Stimulated activated effector memory CD8-positive, alpha-beta T cell treated with anti-CD3 and anti-CD28 coated beads, Interleukin-12 subunit alpha, Interleukin-12 subunit beta, amount 100 ng/mL, for 72 hours (primary cell): Measurements from ENCODE around the gene EFCAB6.

Experiments
- ATAC-seq: fragments of 150-1000 bp; cut with Tn5 transposase; 2 replicates; pipeline ENCODE4 v1.10.0; 2021
- DNase-seq, 2 donors: peaks; one replicate each; pipeline ENCODE4 v3.0.0; 2021 to 2022; ENCODE audit warnings: low spot score in 2 of 2
- H3K27ac Mint-ChIP-seq: one replicate; pipeline ENCODE4 v1.8.0; 2022; ENCODE audit warnings: mild to moderate bottlenecking, mixed read lengths
- H3K36me3 Mint-ChIP-seq: one replicate; pipeline ENCODE4 v1.8.0; 2022; ENCODE audit warnings: mild to moderate bottlenecking, mixed read lengths
- H3K4me1 Mint-ChIP-seq: one replicate; pipeline ENCODE4 v1.8.0; 2022; ENCODE audit warnings: mixed read lengths
- H3K4me3 Mint-ChIP-seq: one replicate; pipeline ENCODE4 v1.8.0; 2022; ENCODE audit warnings: mild to moderate bottlenecking, mixed read lengths
- H3K9me3 Mint-ChIP-seq: one replicate; pipeline ENCODE4 v1.8.0; 2022; ENCODE audit warnings: mixed read lengths

Gene EFCAB6

GRCh38 chr22:43625242-43625641 lies 186.9 kb downstream of the EFCAB6 start:
- H3K4me1 Mint-ChIP-seq = no peaks in the 10 kb centered on the region
- no peak overlapping the region for H3K27ac Mint-ChIP-seq
- H3K36me3 Mint-ChIP-seq = no peaks in the 10 kb centered on the region
- no peaks in the 10 kb centered on the region for H3K9me3 Mint-ChIP-seq
- no peak overlapping the region for H3K4me3 Mint-ChIP-seq
- no peak for DNase-seq
- ATAC-seq = no peak

- Mint-ChIP-seq H3K9me3 (peaks cover 2% of the 10 kb centered on the region), H3K4me1 (no peaks in the 10 kb centered on the region), H3K36me3 (no peaks in the 10 kb centered on the region), H3K27ac (no peak overlapping the region), H3K4me3 (no peak overlapping the region)
- no peak for DNase-seq
- no peak for ATAC-seq
Observed at GRCh38 chr22:43624144-43624998, 187.7 kb downstream of the EFCAB6 start.

- ATAC-seq (no peak), DNase-seq (no peak)
- no peaks in the 10 kb centered on the region for H3K36me3 Mint-ChIP-seq
- H3K27ac Mint-ChIP-seq = no peak overlapping the region
- no peaks in the 10 kb centered on the region for H3K4me1 Mint-ChIP-seq
- no peak overlapping the region for H3K4me3 Mint-ChIP-seq
- H3K9me3 Mint-ChIP-seq = peaks cover 4% of the 10 kb centered on the region
Observed at GRCh38 chr22:43622886-43623285, 189.2 kb downstream of the EFCAB6 start.

- H3K9me3 Mint-ChIP-seq = peaks cover 4% of the 10 kb centered on the region
- H3K4me3 Mint-ChIP-seq = no peak overlapping the region
- DNase-seq (no peak), ATAC-seq (no peak)
- no peaks in the 10 kb centered on the region for H3K4me1 Mint-ChIP-seq
- H3K27ac Mint-ChIP-seq = no peak overlapping the region
- no peaks in the 10 kb centered on the region for H3K36me3 Mint-ChIP-seq
Observed at GRCh38 chr22:43620197-43620596, 191.9 kb downstream of the EFCAB6 start.

DNA sequence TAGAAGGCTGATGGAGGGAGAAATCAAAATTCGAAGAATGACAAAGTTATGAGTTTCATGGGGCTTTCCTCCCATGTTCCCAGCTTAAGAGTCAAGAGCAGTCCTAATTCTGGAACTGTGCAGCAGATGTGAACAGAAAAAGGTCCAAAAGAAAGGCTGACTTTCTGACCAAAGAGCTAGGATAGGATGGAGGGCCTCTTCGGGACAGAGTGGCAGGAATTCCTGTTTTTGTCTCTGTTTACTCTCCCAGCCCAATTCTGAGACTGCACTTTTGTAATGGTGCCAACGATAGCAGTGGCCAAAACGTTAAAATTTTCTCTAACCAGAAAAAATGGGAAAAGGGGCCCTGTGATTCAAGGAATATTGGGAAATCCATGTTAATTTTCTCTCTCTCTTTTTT lies 193.6 kb downstream of the EFCAB6 start:
- Mint-ChIP-seq H3K36me3 (no peaks in the 10 kb centered on the region), H3K27ac (no peak overlapping the region), H3K4me3 (no peak overlapping the region), H3K9me3 (peaks cover 4% of the 10 kb centered on the region), H3K4me1 (no peaks in the 10 kb centered on the region)
- DNase-seq = no peak
- ATAC-seq = no peak

DNA sequence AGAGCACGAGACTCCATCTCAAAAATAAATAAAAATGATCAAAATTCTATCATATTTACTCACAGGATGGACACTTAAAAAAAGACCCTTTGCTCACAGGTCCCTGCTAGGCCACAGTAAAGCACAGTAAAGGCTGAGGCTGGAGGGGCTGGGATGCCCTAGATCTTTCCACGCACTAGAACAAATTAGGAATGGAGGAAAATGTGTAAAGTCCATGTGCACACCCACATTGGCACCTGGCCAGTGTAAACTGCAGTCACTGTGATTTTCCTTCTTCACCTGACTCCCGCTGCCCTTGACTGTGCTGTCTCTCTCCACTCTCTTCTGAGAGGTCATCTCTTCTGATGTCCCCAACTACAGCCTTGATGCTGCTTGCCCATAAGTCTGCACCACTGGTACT lies 195.5 kb downstream of the EFCAB6 start:
- no peaks in the 10 kb centered on the region for H3K36me3 Mint-ChIP-seq
- no peaks in the 10 kb centered on the region for H3K4me1 Mint-ChIP-seq
- DNase-seq (peak in 1 of 2 donors; percentile 8), ATAC-seq (no peak)
- no peak overlapping the region for H3K27ac Mint-ChIP-seq
- H3K9me3 Mint-ChIP-seq = peaks cover 4% of the 10 kb centered on the region
- no peak overlapping the region for H3K4me3 Mint-ChIP-seq

DNA sequence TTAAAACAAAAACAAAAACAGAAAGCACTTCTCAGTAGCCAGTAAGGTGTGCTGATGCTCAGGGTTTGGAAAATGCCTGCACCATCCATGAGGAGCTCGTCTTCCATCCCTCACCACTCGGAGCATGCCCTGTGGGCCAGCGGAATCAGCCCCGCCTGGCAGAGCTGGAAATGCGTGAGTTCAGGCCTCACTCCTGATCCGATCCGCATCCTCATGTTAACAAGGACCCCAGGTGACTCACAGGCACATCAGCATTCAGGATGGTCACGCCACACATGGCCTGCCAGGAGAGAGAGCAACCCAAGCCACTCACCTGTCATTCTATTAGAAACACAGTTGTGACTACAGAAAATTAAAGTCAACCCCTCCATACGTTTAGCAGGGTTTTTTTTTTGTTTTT lies 211.8 kb downstream of the EFCAB6 start:
- peaks cover 2% of the 10 kb centered on the region for H3K9me3 Mint-ChIP-seq
- no peak for DNase-seq
- no peaks in the 10 kb centered on the region for H3K36me3 Mint-ChIP-seq
- no peak for ATAC-seq
- H3K4me3 Mint-ChIP-seq = no peak overlapping the region
- H3K27ac Mint-ChIP-seq = no peak overlapping the region
- H3K4me1 Mint-ChIP-seq = no peaks in the 10 kb centered on the region

GRCh38 chr22:43592476-43592875 lies 219.6 kb downstream of the EFCAB6 start:
- Mint-ChIP-seq H3K9me3 (peaks cover 14% of the 10 kb centered on the region), H3K4me1 (no peaks in the 10 kb centered on the region), H3K27ac (no peak overlapping the region), H3K4me3 (no peak overlapping the region), H3K36me3 (no peaks in the 10 kb centered on the region)
- ATAC-seq = no peak
- no peak for DNase-seq

DNA sequence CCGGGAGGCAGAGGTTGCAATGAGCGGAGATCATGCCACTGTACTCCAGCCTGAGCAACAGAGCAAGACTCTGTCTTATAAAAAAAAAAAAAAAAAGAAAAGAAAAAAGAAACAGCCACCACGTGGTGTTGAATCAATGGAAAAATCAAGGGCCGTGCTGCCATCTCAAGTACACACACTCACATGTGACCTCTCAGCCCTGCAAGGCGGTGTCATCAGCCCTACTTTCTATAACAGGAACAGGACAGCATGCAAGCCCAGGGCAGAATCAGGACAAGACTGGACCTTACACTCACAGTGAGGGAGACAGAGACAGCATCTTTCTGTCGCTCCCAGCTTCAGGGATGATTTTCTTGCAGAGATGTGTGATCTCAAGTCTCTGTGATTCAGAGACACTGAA lies 220.7 kb downstream of the EFCAB6 start:
- peaks cover 15% of the 10 kb centered on the region for H3K9me3 Mint-ChIP-seq
- no peak overlapping the region for H3K27ac Mint-ChIP-seq
- no peaks in the 10 kb centered on the region for H3K4me1 Mint-ChIP-seq
- no peak overlapping the region for H3K4me3 Mint-ChIP-seq
- no peak for ATAC-seq
- no peak for DNase-seq
- no peaks in the 10 kb centered on the region for H3K36me3 Mint-ChIP-seq

DNA sequence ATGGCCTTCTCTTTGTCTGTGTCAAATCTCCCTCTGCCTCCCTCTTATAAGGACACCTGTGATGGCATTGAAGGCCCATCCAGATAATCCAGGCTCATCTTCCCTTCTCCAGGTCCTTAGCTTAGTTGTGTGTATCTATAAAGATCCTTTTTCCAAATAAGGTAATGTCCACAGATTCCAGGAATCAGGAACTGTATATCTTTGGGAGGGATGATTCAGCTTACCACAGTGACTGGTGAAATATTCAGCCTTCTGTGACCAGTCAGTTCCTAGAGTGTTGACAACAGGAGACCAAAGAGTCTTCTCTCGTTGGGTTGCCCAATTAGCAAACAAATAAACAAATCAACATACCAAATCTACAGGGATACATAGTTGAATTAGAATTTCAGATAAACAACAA lies 224.5 kb downstream of the EFCAB6 start:
- H3K4me1 Mint-ChIP-seq = no peaks in the 10 kb centered on the region
- no peaks in the 10 kb centered on the region for H3K36me3 Mint-ChIP-seq
- peaks cover 9% of the 10 kb centered on the region for H3K9me3 Mint-ChIP-seq
- DNase-seq = no peak
- no peak for ATAC-seq
- H3K4me3 Mint-ChIP-seq = no peak overlapping the region
- H3K27ac Mint-ChIP-seq = no peak overlapping the region

DNA sequence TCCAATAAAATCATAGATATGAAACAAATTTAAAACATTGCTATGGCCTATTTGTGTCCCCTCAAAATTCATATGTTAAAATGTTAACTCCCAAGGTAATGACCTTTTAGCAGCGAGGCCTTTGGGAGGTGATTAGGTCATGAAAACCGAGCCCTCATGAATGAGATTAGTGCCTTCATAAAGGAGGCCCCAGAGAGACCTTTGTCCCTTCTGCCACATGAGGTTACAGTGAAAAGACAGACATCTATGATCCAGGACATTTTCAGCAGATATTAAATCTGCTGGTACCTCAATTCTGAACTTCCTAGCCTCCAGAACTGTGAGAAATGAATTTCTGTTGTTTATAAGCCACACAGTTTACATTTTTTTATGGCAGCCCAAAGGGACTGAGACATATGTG lies 228.6 kb downstream of the EFCAB6 start:
- H3K27ac Mint-ChIP-seq = no peak overlapping the region
- H3K36me3 Mint-ChIP-seq = no peaks in the 10 kb centered on the region
- peaks cover 9% of the 10 kb centered on the region for H3K9me3 Mint-ChIP-seq
- no peak for DNase-seq
- H3K4me3 Mint-ChIP-seq = no peak overlapping the region
- H3K4me1 Mint-ChIP-seq = no peaks in the 10 kb centered on the region
- no peak for ATAC-seq

GRCh38 chr22:43582394-43582793 lies 229.7 kb downstream of the EFCAB6 start:
- Mint-ChIP-seq H3K4me1 (no peaks in the 10 kb centered on the region), H3K36me3 (no peaks in the 10 kb centered on the region), H3K27ac (no peak overlapping the region), H3K9me3 (peaks cover 7% of the 10 kb centered on the region), H3K4me3 (no peak overlapping the region)
- DNase-seq (no peak), ATAC-seq (no peak)

DNA sequence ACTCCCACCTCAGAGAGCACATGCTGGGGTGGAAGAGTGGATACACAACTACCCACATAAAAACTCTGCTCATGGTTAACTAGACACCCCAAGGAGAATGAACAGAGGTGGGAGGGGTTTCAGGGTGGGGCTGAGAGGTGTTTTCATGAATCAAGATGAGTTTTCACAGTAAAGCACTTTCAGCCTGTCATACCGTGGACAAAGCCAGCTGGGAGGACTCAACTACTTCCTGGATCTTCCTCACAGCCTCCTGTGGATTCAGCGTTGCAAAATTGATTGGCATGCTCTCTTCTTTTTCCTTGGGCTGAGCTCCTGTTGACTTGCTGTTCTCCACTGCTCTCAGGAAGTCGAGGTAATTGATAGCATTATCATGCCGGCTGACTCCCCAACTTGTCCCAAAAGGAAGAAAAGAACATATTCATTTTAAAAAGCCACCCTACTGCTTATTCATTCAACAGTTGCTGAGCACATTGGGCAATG lies 231.8 kb downstream of the EFCAB6 start:
- ATAC-seq (no peak), DNase-seq (no peak)
- no peak overlapping the region for H3K4me3 Mint-ChIP-seq
- H3K36me3 Mint-ChIP-seq = no peaks in the 10 kb centered on the region
- no peaks in the 10 kb centered on the region for H3K4me1 Mint-ChIP-seq
- H3K27ac Mint-ChIP-seq = no peak overlapping the region
- H3K9me3 Mint-ChIP-seq = peaks cover 7% of the 10 kb centered on the region

- no peak overlapping the region for H3K27ac Mint-ChIP-seq
- ATAC-seq (no peak), DNase-seq (no peak)
- H3K36me3 Mint-ChIP-seq = no peaks in the 10 kb centered on the region
- no peak overlapping the region for H3K4me3 Mint-ChIP-seq
- H3K9me3 Mint-ChIP-seq = no peaks in the 10 kb centered on the region
- H3K4me1 Mint-ChIP-seq = no peaks in the 10 kb centered on the region
Observed at GRCh38 chr22:43574738-43575137, 237.4 kb downstream of the EFCAB6 start.

GRCh38 chr22:43572710-43573109 lies 239.4 kb downstream of the EFCAB6 start:
- Mint-ChIP-seq H3K4me1 (no peaks in the 10 kb centered on the region), H3K27ac (no peak overlapping the region), H3K4me3 (no peak overlapping the region), H3K36me3 (no peaks in the 10 kb centered on the region), H3K9me3 (no peaks in the 10 kb centered on the region)
- no peak for ATAC-seq
- no peak for DNase-seq

GRCh38 chr22:43571181-43571580 lies 240.9 kb downstream of the EFCAB6 start:
- Mint-ChIP-seq H3K27ac (no peak overlapping the region), H3K9me3 (no peaks in the 10 kb centered on the region)
- ATAC-seq = no peak

More at GRCh38 chr22:43571181-43571580, 240.9 kb downstream of the EFCAB6 start:
- Mint-ChIP-seq H3K36me3 (no peaks in the 10 kb centered on the region), H3K4me3 (no peak overlapping the region), H3K4me1 (no peaks in the 10 kb centered on the region)
- DNase-seq = no peak
